ENCODE results near the gene ABR. TPM values are rescaled to one million over a fixed set of nuclear protein-coding genes. Genes with fewer than 3 reads are reported as not detected.
A peak's percentile ranks its signal among the peaks of the same experiment; 100 is the strongest.

Gene ABR
- polyA plus RNA-seq, 3 donors, result 19.8 to 160 (median 26.0) TPM

GRCh38 chr17:1197781-1198490 is 18.2 kb upstream of the ABR start:
- Histone ChIP-seq H3K4me1 (ENCODE audit: control insufficient read depth in 1 of 2, insufficient read depth in 2 of 2, low read length in 2 of 2) (peaks cover 76 to 99% of the 10 kb centered on the region in 2 donors), H3K9ac (ENCODE audit: insufficient read depth, low read length, poor library complexity, severe bottlenecking) (peak overlapping the region; percentile 71), H2AFZ (ENCODE audit: insufficient read depth, low read depth, low read length, poor library complexity, severe bottlenecking) (no peak overlapping the region), H3K36me3 (replicated peaks in 1 of 2; ENCODE audit: control insufficient read depth in 1 of 2, insufficient read depth in 2 of 2, low read length in 2 of 2) (no peaks in the 10 kb centered on the region), H4K20me1 (ENCODE audit: insufficient read depth, low read length) (peaks cover 58% of the 10 kb centered on the region), H3K4me2 (replicated peaks; ENCODE audit: extremely low read depth, low read length, poor library complexity, severe bottlenecking) (peak overlapping the region; percentile 64), H3K27ac (ENCODE audit: low read depth in 1 of 2, low read length in 2 of 2) (peak overlapping the region; percentile 92 to 93), H3K9me3 (replicated peaks in 1 of 2; ENCODE audit: control insufficient read depth in 1 of 2, insufficient read depth in 1 of 2, low read length in 2 of 2) (no peaks in the 10 kb centered on the region), H3K79me2 (ENCODE audit: insufficient read depth, low read length) (peaks cover 67% of the 10 kb centered on the region), H3K27me3 (ENCODE audit: control insufficient read depth in 2 of 2, insufficient read depth in 2 of 2, low read length in 2 of 2) (no peaks in the 10 kb centered on the region), H3K4me3 (replicated peaks in 1 of 3; ENCODE audit: low read depth in 2 of 3, low read length in 3 of 3) (peak overlapping the region in 2 of 3 experiments; percentile 7 to 59)
- Mint-ChIP-seq H3K27ac (peak overlapping the region; percentile 90 to 96 (median 94)), H3K36me3 (peaks cover 3 to 8% of the 10 kb centered on the region in 2 donors), H3K4me3 (peak overlapping the region; percentile 56 to 72), H3K27me3 (ENCODE audit: low read depth in 3 of 3) (no peaks in the 10 kb centered on the region), H3K4me1 (peaks cover 89% of the 10 kb centered on the region), H3K9me3 (peaks cover 0 to 6% (median 0%) of the 10 kb centered on the region in 7 donors)
- peak; percentile 94 to 95 (median 94) for DNase-seq
- 2% methylated on average over 17 of the region's 17 CpGs for WGBS (ENCODE audit: insufficient coverage)
- TF ChIP-seq CTCF (IDR thresholded peaks at IDR 0.05), result no peak
- intact Hi-C loops (cut with micrococcal nuclease), result loop anchor here in 1 of 2 donors (5.0 kb wide), 1 partner anchor 34 kb away; no protein-coding TSS in a partner anchor

- H3K4me1 ChIP-seq (ENCODE audit: control insufficient read depth in 1 of 2, insufficient read depth in 2 of 2, low read length in 2 of 2), result peaks cover 78 to 99% of the 10 kb centered on the region in 2 donors
- peak overlapping the region; percentile 64 for H3K4me2 ChIP-seq (replicated peaks; ENCODE audit: extremely low read depth, low read length, poor library complexity, severe bottlenecking)
- Mint-ChIP-seq H3K4me3 (peak overlapping the region; percentile 56 to 72), H3K4me1 (peaks cover 88% of the 10 kb centered on the region), H3K9me3 (peaks cover 0 to 6% (median 0%) of the 10 kb centered on the region in 7 donors), H3K27me3 (ENCODE audit: low read depth in 3 of 3) (no peaks in the 10 kb centered on the region), H3K36me3 (peaks cover 3 to 8% of the 10 kb centered on the region in 2 donors), H3K27ac (peak overlapping the region; percentile 90 to 96 (median 94))
- WGBS (ENCODE audit: insufficient coverage), result no CpG with 5 or more reads among the region's 3 CpGs
- intact Hi-C loops (cut with micrococcal nuclease), result loop anchor here in 1 of 2 donors (5.0 kb wide), 1 partner anchor 35 kb away; no protein-coding TSS in a partner anchor
- H3K36me3 ChIP-seq (replicated peaks in 1 of 2; ENCODE audit: control insufficient read depth in 1 of 2, insufficient read depth in 2 of 2, low read length in 2 of 2), result no peaks in the 10 kb centered on the region
- peak overlapping the region; percentile 71 for H3K9ac ChIP-seq (ENCODE audit: insufficient read depth, low read length, poor library complexity, severe bottlenecking)
- peak overlapping the region in 2 of 3 experiments; percentile 7 to 59 for H3K4me3 ChIP-seq (replicated peaks in 1 of 3; ENCODE audit: low read depth in 2 of 3, low read length in 3 of 3)
- H3K27me3 ChIP-seq (ENCODE audit: control insufficient read depth in 2 of 2, insufficient read depth in 2 of 2, low read length in 2 of 2), result no peaks in the 10 kb centered on the region
- H3K79me2 ChIP-seq (ENCODE audit: insufficient read depth, low read length), result peaks cover 67% of the 10 kb centered on the region
- DNase-seq, result peak; percentile 69 to 93 (median 81)
- H3K27ac ChIP-seq (ENCODE audit: low read depth in 1 of 2, low read length in 2 of 2), result peak overlapping the region; percentile 92 to 93
- no peaks in the 10 kb centered on the region for H3K9me3 ChIP-seq (replicated peaks in 1 of 2; ENCODE audit: control insufficient read depth in 1 of 2, insufficient read depth in 1 of 2, low read length in 2 of 2)
- no peak for TF ChIP-seq CTCF (IDR thresholded peaks at IDR 0.05)
- no peak overlapping the region for H2AFZ ChIP-seq (ENCODE audit: insufficient read depth, low read depth, low read length, poor library complexity, severe bottlenecking)
- peaks cover 58% of the 10 kb centered on the region for H4K20me1 ChIP-seq (ENCODE audit: insufficient read depth, low read length)
Observed at GRCh38 chr17:1197379-1197778, 17.6 kb upstream of the ABR start.
